Pancreas (tissue), 10 donors: ENCODE data around the gene PNKP. TPM values are rescaled to one million over a fixed set of nuclear protein-coding genes. Genes with fewer than 3 reads are reported as not detected.

Experiments used
- ATAC-seq, 4 donors: fragments of 200-7000 bp; cut with Tn5 transposase; one replicate each; pipeline versions ENCODE4 v1.8.0 to v1.9.1; 2020; ENCODE audit warnings: mild to moderate bottlenecking in 4 of 4, moderate library complexity in 4 of 4
- DNase-seq, 6 donors: peaks; one replicate each; pipeline ENCODE4 v3.0.0-alpha.2; 2020
- FAIRE-seq: peaks from 2 replicates; lab custom pipeline; 2012; peaks lifted over from hg19 to GRCh38; lab: Jason Lieb, UNC
- H3K27ac ChIP-seq, 4 donors: fragments of 200-600 bp; sonication (generic); 1 replicate in 3 of 4; 2 replicates in 1 of 4; pipeline versions ENCODE4 v1.5.0 to v1.8.0; 2020
- H3K27me3 ChIP-seq, 4 donors: fragments of 200-600 bp; one replicate each; pipeline ENCODE4 v1.8.0; 2021
- H3K36me3 ChIP-seq, 3 donors: fragments of 200-600 bp; sonication (generic) in 1 of 3; one replicate each; pipeline versions ENCODE4 v1.5.0 to v1.8.0; 2020 to 2021
- H3K4me1 ChIP-seq, 3 donors: fragments of 200-600 bp; one replicate each; pipeline ENCODE4 v1.8.0; 2021
- H3K4me3 ChIP-seq, 4 donors: fragments of 200-600 bp; sonication (generic) in 2 of 4; one replicate each; pipeline versions ENCODE4 v1.5.0 to v1.8.0; 2020 to 2021
- H3K9me3 ChIP-seq, 4 donors: fragments of 200-600 bp; one replicate each; pipeline ENCODE4 v1.8.0; 2021
- WGBS, 2 donors: extraction: QIAGEN DNeasy Blood & Tissue Kit; methylation state at CpG; one replicate each; pipeline ENCODE4 v1.1.7; 2013; 5-methylcytosine and 5-hydroxymethylcytosine counted together
- intact Hi-C, 3 donors: fragments of 100-400 bp; cut with DNase I; formaldehyde crosslinking; loops; one replicate each; pipeline versions ENCODE4 v1.11.1 to v1.14.2; 2022
- polyA plus RNA-seq, 2 donors: library from polyadenylated mRNA; stranded (reverse); fragments of 200-250 nt; gene quantifications; one replicate each; pipeline ENCODE4 v1.2.3, GENCODE V29; 2013
- total RNA-seq, 6 donors: library from RNA; stranded (reverse); fragmentation: NEBNext Ultra II Directional in 4 of 6; extraction: Animal tissue kit (Norgen Biotek cat#: 25700) in 4 of 6; gene quantifications; one replicate each; pipeline versions ENCODE4 v1.2.1 to v1.2.4, GENCODE V29; 2021 to 2023
- TF ChIP-seq, protein P1 (sequence below), 4 donors: fragments of 200-600 bp; sonication (generic) in 3 of 4; IDR thresholded peaks; one replicate each; pipeline versions ENCODE4 v1.5.0 to v1.8.0; 2021; ENCODE audit warnings: antibody characterized with exemption in 4 of 4
- donor health status: healthy with polysubstance abuse.
- donor health status: DM: no; HTN: no; CAD: no; lungs with moderate emphysema.
- donor health status: DM: no; HTN: no; CAD: no.
- donor health status: control.
- donor health status: control.
- donor health status: Bipolar disorder and iron deficiency.
- donor health status: DM: yes; HTN: yes; CAD: no.
- donor health status: DM: no; HTN: no; CAD: no.
- donor health status: DM: no; HTN: no; CAD: no.
- donor health status: DM: yes; HTN: yes; CAD: no.

The PNKP gene
- total and polyA plus RNA-seq, 8 donors = 28.7 to 154 (median 43.7) TPM

GRCh38 chr19:49836176-49837008 lies 31.0 kb downstream of the PNKP start:
- DNase-seq = no peak
- Histone ChIP-seq H3K27me3 (no peaks in the 10 kb centered on the region), H3K36me3 (peaks cover 0 to 72% (median 28%) of the 10 kb centered on the region in 3 donors), H3K4me1 (no peaks in the 10 kb centered on the region), H3K9me3 (no peaks in the 10 kb centered on the region), H3K4me3 (no peak overlapping the region), H3K27ac (no peak overlapping the region)
- FAIRE-seq = no peak
- WGBS, 2 donors = 95 to 96% methylated on average over 20 of the region's 20 CpGs
- ATAC-seq = no peak
- TF ChIP-seq, protein P1, sequence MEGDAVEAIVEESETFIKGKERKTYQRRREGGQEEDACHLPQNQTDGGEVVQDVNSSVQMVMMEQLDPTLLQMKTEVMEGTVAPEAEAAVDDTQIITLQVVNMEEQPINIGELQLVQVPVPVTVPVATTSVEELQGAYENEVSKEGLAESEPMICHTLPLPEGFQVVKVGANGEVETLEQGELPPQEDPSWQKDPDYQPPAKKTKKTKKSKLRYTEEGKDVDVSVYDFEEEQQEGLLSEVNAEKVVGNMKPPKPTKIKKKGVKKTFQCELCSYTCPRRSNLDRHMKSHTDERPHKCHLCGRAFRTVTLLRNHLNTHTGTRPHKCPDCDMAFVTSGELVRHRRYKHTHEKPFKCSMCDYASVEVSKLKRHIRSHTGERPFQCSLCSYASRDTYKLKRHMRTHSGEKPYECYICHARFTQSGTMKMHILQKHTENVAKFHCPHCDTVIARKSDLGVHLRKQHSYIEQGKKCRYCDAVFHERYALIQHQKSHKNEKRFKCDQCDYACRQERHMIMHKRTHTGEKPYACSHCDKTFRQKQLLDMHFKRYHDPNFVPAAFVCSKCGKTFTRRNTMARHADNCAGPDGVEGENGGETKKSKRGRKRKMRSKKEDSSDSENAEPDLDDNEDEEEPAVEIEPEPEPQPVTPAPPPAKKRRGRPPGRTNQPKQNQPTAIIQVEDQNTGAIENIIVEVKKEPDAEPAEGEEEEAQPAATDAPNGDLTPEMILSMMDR (IDR thresholded peaks at IDR 0.05) = no peak
- intact Hi-C loops = no loop called here

DNA sequence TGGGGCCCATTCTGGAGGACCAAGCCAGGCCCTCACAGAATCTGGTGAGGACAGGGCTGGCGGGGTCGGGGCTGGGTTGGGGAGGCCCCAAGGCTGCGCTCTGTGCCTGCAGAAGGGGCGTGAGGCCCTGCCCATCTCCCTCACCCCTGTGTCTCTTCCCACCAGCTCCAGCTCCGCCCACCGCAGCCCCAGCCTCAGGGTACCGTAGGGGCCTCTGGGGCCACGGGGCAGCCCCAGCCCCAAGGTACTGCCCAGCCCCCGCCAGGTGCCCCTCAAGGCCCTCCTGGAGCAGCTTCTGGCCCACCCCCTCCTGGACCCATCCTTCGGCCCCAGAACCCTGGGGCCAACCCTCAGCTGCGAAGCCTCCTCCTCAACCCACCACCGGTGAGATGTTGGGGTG lies 31.8 kb downstream of the PNKP start:
- Histone ChIP-seq H3K9me3 (no peaks in the 10 kb centered on the region), H3K27me3 (no peaks in the 10 kb centered on the region), H3K36me3 (peaks cover 0 to 65% (median 28%) of the 10 kb centered on the region in 3 donors), H3K4me3 (no peak overlapping the region), H3K4me1 (no peaks in the 10 kb centered on the region), H3K27ac (no peak overlapping the region)
- TF ChIP-seq, protein P1 (IDR thresholded peaks at IDR 0.05) = no peak
- DNase-seq = peak in 1 of 6 donors; percentile 43
- WGBS, 2 donors = 95 to 97% methylated on average over 11 to 12 of the region's 12 CpGs
- intact Hi-C loops = no loop called here
- no peak for FAIRE-seq
- ATAC-seq = no peak

DNA sequence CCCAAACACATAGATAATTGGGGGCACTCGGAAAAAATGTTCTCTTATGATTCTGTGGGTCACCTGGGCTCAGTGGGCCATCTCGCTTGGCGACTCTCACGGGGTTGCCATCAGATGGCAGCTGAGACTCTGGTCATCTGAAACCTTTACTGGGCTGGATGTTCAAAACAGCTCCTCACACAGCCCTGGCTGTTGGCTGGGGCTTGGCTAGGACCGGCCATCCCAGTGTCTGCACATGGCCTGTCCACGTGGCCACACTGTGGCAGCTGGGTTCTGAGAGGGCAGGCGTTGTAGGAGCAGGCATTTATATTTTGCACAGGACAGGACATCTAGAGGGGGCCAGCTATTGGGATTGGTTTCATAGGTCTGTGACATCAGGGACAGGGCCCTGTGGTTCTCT lies 33.8 kb downstream of the PNKP start:
- intact Hi-C loops = no loop called here
- Histone ChIP-seq H3K27ac (no peak overlapping the region), H3K4me3 (no peak overlapping the region), H3K27me3 (no peaks in the 10 kb centered on the region), H3K4me1 (no peaks in the 10 kb centered on the region), H3K9me3 (no peaks in the 10 kb centered on the region), H3K36me3 (peaks cover 0 to 51% (median 28%) of the 10 kb centered on the region in 3 donors)
- DNase-seq (no peak), ATAC-seq (no peak), FAIRE-seq (no peak)
- 92% methylated on average over 7 of the region's 7 CpGs for WGBS, 2 donors
- TF ChIP-seq, protein P1 (IDR thresholded peaks at IDR 0.05) = no peak

DNA sequence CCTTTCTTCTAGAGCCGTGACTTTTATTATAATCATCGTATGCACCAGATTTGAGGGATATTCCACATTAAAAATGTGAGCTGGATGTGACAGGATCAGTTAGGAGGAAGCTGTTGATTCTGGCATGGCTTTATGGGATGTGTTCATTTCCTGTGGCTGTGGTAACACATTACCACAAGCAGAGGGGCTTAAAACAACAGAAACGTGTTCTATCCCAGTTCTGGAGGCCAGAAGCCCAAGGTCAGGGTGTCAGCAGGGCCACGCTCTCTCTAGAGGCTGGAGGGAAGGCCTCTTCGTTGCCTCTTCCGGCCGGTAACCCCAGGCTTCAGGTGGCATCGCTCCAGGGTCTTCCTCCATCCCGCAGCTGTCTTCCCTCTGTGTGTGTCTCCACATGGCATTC lies 34.8 kb downstream of the PNKP start:
- H3K36me3 ChIP-seq = peaks cover 0 to 50% (median 28%) of the 10 kb centered on the region in 3 donors
- DNase-seq (no peak), FAIRE-seq (no peak), ATAC-seq (no peak)
- no peaks in the 10 kb centered on the region for H3K9me3 ChIP-seq
- no peaks in the 10 kb centered on the region for H3K4me1 ChIP-seq
- no peaks in the 10 kb centered on the region for H3K27me3 ChIP-seq
- intact Hi-C loops = no loop called here
- H3K27ac ChIP-seq = no peak overlapping the region
- 75 to 80% methylated on average over 9 of the region's 9 CpGs for WGBS, 2 donors
- H3K4me3 ChIP-seq = no peak overlapping the region
- TF ChIP-seq, protein P1 (IDR thresholded peaks at IDR 0.05) = no peak

- no peak for FAIRE-seq
- TF ChIP-seq, protein P1 (IDR thresholded peaks at IDR 0.05) = no peak
- ATAC-seq = no peak
These were observed 35.8 kb downstream of the PNKP start for GRCh38 chr19:49831592-49831991.

More at GRCh38 chr19:49831592-49831991, 35.8 kb downstream of the PNKP start:
- intact Hi-C loops = no loop called here
- no peak overlapping the region for H3K27ac ChIP-seq
- peaks cover 0 to 47% (median 24%) of the 10 kb centered on the region in 3 donors for H3K36me3 ChIP-seq
- no peak overlapping the region for H3K4me3 ChIP-seq
- no peaks in the 10 kb centered on the region for H3K9me3 ChIP-seq
- no peaks in the 10 kb centered on the region for H3K4me1 ChIP-seq
- H3K27me3 ChIP-seq = no peaks in the 10 kb centered on the region
- DNase-seq = no peak
- WGBS, 2 donors = 96 to 97% methylated on average over 8 of the region's 8 CpGs
